ENCODE data around the gene THEM5.

DNA sequence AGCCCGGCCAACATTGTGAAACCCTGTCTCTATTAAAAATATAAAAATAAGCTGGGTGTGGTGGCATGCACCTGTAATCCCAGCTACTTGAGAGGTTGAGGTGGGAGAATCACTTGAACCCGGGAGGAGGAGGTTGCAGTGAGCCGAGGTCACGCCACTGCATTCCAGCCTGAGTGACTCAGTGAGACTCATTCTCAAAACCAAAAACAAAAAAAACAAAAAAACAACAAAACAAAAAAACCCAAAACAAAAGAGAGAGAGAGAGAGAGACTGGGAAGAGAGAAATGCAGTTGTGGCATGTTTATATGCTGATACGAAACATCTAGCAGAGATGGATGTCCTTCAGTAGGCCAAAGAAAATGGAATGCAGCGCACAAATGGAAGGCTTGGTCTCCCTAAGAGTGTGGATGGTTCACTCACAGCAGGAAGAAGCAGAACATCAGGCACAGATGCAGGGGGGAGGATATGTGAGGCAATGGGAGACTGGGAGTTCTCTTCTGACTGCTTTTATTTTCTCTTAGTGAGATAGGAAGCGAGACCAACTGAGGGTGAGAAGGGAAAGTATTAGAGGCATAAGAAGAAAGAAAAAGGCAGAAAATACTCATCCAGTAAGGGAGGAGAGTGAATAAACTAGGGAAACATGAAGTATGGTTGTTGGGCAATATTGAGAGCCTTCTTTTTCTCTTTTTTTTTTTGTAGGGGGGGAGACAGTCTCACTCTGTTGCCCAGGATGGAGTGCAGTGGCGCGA lies 39.8 kb upstream of the THEM5 start:
- TF ChIP-seq, protein P1, sequence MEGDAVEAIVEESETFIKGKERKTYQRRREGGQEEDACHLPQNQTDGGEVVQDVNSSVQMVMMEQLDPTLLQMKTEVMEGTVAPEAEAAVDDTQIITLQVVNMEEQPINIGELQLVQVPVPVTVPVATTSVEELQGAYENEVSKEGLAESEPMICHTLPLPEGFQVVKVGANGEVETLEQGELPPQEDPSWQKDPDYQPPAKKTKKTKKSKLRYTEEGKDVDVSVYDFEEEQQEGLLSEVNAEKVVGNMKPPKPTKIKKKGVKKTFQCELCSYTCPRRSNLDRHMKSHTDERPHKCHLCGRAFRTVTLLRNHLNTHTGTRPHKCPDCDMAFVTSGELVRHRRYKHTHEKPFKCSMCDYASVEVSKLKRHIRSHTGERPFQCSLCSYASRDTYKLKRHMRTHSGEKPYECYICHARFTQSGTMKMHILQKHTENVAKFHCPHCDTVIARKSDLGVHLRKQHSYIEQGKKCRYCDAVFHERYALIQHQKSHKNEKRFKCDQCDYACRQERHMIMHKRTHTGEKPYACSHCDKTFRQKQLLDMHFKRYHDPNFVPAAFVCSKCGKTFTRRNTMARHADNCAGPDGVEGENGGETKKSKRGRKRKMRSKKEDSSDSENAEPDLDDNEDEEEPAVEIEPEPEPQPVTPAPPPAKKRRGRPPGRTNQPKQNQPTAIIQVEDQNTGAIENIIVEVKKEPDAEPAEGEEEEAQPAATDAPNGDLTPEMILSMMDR (IDR thresholded peaks at IDR 0.05; ENCODE audit: low read depth, low read length) = no peak
- TF ChIP-seq POLR2A (IDR thresholded peaks at IDR 0.05; ENCODE audit: extremely low read depth, insufficient read length) (no peak), MYC (IDR thresholded peaks at IDR 0.05; ENCODE audit: low read depth, low read length) (no peak)
- TF ChIP-seq, protein P2, sequence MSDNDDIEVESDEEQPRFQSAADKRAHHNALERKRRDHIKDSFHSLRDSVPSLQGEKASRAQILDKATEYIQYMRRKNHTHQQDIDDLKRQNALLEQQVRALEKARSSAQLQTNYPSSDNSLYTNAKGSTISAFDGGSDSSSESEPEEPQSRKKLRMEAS (IDR thresholded peaks at IDR 0.05; ENCODE audit: low read depth, low read length) = no peak
